Pons (tissue), 1 donor: Measurements from ENCODE around the gene VPS41.

Experiments used
- DNase-seq: peaks from one replicate; pipeline ENCODE4 v3.0.0-alpha.2; 2016; ENCODE audit warnings: low spot score

Gene VPS41

GRCh38 chr7:38806912-38807311 is 102.1 kb downstream of the VPS41 start:
- no peak for DNase-seq

DNA sequence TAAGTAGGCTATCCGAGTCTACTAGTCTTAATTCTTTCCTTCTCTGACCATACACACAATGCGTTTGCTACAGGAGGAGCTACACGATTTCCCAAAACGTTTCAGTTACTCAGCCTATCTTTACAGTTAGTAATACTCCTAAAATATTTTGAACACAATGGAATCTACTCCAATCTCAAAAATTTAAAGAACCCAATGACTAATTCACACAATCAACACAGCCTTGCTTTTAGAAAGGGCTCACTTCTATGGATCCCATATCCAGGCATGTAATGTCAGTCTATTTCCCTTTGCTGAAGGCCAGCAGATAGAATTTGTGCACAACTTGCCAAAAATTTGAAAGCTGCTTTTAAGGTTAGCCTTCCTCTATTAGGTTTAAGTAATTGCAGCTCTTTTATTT is 107.2 kb downstream of the VPS41 start:
- DNase-seq, result no peak

GRCh38 chr7:38798552-38799267 is 110.3 kb downstream of the VPS41 start:
- no peak for DNase-seq

GRCh38 chr7:38796626-38797501 is 112.1 kb downstream of the VPS41 start:
- peak; percentile 85 for DNase-seq

- DNase-seq, result no peak
Measured at GRCh38 chr7:38795593-38795992, 113.4 kb downstream of the VPS41 start.

- no peak for DNase-seq
Measured at GRCh38 chr7:38781991-38782390, 127.0 kb downstream of the VPS41 start.

- DNase-seq, result no peak
Measured at GRCh38 chr7:38777609-38778008, 131.4 kb downstream of the VPS41 start.

DNA sequence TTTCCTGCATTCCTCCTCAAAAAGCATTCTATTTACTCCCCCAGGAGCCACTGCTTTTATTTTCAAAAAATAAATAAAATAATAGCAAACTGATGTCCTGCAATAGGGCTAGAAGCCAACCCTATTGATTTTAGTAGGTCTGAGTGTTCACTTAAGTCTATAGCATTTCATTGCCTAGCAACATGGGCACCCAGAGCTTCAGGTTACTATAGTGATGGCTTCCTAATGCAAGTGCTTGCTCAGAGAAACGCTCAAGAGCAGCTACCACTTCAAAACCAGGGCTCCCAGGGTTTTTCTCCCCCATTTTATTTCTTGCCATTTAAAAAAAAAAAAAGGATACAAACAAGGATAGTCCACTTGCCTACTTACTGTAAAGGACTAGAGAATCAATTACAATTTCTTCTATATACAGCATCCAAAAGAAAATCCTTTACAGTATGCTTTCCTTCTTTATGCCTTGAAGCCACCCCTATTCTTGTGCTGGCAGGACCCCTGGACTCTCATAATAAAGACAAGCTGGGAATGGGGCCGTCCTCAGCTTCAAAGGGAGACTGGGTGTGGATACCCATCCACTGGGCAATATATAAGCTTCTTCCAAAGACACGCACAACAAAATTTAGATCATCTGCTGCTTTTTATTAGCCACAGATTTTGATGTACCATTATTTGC is 133.3 kb downstream of the VPS41 start:
- no peak for DNase-seq

- DNase-seq, result no peak
Measured at GRCh38 chr7:38773430-38773829, 135.6 kb downstream of the VPS41 start.

- no peak for DNase-seq
Measured at GRCh38 chr7:38760226-38760625, 148.8 kb downstream of the VPS41 start.

DNA sequence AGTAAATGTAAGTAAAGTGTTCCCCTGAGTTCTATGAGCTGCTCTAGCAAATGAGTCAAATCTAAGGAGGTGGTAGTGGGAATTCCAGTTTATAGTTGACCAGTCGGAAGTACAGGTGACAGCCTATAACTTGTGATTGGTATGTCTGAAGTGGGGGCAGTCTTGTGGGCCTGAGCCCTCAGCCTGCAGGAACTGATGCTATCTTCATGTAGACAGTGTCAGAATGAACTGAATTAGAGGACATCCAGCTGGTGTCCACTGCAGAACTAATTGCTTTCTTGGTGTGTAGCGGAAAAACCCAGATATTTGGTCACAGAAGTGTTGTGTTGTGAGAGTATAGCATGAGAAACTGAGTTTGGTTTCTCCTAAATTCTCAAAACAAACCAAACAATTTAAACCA is 150.0 kb downstream of the VPS41 start:
- no peak for DNase-seq

GRCh38 chr7:38757931-38758330 is 151.1 kb downstream of the VPS41 start:
- DNase-seq, result no peak

DNA sequence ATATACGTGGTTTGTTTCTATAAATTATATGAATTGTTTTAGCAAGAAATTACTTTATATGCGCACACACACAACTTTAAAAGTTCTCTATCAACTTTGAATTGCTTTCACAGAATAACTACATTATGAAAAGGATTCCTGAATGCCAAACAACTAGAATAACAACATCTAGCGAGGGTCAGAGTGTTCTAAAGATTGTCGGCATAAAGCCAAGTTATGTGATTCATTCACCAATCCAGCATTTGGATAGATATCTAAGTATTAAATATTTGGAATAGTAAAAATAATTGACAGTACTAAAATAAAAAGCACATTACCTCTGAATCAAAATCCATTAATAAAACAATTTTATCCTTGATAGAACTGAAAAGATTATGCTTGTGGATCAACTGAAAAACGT is 152.5 kb downstream of the VPS41 start:
- no peak for DNase-seq

DNA sequence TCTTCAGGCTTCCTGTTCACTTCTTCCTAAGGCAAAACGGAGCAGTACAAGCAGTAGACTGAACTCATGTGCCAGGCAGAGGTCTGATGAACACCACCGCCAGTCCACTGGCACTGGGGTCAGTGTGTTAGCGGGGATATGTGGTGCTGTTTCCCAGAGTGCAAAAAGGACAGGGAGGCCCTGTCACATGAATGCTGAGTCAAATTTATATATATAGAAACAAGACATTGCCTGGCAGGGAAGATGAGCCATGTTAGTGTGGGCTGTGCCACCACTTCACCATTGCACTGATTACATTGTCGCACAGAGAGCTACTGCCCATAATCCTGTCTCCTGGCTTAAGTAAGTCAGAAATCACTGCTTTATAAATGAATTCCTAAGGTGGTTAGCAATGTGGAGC is 155.6 kb downstream of the VPS41 start:
- DNase-seq, result no peak

DNA sequence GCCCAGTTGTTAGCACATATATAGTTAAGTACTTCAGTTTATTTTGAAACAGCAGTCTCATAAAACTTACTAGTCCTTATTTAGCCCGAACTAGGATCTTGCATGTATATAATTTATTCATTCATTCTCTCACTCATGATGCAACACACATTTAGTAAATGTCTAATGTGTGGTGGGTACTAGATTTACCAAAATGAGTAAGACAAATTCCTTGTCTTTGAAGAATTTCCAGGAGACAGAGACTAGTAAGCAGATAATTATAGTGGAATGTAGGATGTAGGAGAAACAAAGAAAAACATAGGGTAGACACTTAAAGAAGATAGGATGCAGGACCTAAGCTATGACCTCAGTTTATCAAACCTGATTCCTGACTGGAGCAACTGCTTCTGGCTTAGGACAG is 157.6 kb downstream of the VPS41 start:
- no peak for DNase-seq

GRCh38 chr7:38748056-38748610 is 160.9 kb downstream of the VPS41 start:
- peak; percentile 37 for DNase-seq

GRCh38 chr7:38746438-38746837 is 162.6 kb downstream of the VPS41 start:
- DNase-seq, result no peak

DNA sequence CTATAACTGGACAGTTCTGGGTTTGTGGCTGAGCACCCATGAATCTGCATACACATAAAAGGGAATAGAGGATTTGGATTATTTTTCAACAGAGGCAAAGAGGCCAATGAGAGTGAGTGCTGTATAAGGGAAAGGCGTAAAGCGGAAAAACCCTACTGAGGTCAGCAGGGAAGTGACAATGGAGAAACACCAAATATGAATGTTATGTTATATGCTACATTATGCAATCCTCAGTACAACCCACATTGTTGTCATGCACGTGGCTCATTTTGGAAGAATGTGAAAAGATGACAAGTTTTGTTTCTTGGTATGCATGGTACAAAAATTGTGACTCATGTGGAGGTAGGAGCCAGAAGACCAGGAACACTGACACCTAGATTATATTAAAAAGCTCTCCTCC is 164.2 kb downstream of the VPS41 start:
- no peak for DNase-seq

DNA sequence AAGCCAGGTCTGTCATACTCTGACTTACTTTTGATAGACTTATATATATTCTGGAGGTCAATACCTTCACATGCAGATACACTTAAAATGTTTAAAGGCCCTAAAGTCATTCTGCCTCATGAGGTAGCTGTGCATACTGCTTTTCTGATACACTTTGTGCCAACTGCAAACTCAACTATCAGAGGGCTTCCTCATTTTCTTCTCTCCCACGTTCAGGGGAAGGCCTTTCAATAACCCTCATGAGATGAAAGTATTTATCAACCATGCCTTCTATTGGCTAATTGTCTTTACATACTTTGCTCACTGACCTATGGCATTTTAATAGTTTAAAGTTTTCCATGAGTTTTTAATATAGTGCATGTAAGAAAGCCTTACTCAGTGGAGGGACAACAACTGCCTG is 165.1 kb downstream of the VPS41 start:
- DNase-seq, result no peak

DNA sequence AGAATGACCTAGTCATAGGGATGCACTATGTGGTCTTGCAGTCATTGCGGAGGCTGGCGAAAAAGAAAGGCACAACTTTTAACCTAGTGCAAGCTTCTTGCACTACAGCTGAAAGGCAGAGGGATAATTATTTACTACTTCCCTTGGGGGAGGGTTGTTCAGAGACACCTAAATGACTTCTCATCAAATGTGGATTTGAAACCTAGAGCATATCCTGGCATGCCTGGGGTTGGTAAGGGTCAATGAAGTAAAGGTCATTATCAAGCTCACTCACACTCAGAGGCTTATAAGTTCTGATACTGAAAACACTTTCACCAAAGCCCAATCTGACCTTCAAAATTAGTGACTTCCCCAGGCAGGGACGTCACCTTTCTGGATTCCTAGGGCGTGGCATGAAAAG is 168.9 kb downstream of the VPS41 start:
- no peak for DNase-seq

DNA sequence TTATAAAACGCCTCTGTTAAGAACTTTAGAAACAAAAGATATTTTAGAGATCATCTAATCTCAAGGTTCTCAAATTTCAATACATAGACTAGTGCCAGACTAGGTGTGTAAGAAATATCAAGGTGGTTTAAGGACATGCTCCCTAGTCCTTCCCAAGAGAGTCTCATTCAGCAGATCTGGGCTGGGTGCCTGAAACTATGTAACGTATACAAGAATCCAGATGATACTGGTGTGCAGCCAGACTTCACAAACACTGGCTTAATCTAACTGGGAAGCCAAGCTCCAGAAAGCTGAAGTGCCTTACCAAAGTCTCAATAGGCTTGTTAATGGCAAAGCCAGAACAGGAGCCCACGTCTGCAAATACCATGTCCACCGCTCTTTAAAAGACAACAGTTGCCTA is 172.9 kb downstream of the VPS41 start:
- no peak for DNase-seq

DNA sequence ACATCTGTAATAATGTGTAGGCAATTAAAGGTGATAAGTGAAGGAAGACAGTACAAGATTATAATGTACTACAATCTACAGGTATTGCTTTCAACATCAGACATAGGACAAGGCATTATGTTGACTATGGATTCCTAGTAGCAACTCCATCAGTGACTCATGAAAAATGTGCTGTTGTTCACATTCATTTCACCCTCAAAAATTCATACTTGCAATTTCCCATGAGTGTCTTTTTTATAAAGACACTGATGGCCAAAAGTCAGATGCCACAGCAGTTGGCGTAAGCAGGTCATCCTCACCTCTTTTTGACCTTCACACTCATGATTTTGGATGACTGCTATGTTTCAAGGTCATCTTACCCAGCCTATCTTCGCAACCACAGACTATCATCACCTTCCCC is 177.8 kb downstream of the VPS41 start:
- no peak for DNase-seq

GRCh38 chr7:38728145-38728544 is 180.8 kb downstream of the VPS41 start:
- no peak for DNase-seq
